Prostate gland (tissue), 2 donors: Measurements from ENCODE around the gene CASP8.

ENCODE experiments used
- CTCF ChIP-seq, 4 experiments: fragments of 200-600 bp in 2 of 4; fragments of 450-650 bp in 2 of 4; sonication (generic) in 2 of 4; IDR thresholded peaks; 1 replicate in 3 of 4; 2 replicates in 1 of 4; pipeline ENCODE4 v1.5.1; 2016 to 2019; ENCODE audit warnings: antibody characterized with exemption in 4 of 4, mild to moderate bottlenecking in 2 of 4, moderate library complexity in 2 of 4
- POLR2A ChIP-seq: fragments of 450-650 bp; IDR thresholded peaks from one replicate; pipeline ENCODE4 v1.6.1; 2016; ENCODE audit warnings: antibody characterized with exemption, mild to moderate bottlenecking

GRCh38 chr2:201276511-201276910, 16.2 kb downstream of the CASP8 start:
- TF ChIP-seq CTCF (IDR thresholded peaks at IDR 0.05) (no peak), POLR2A (no peak)
